OCI-LY3 (cell line): ENCODE data around the gene GFOD1.

Experiments used
- H2AFZ ChIP-seq: fragments of 200-600, 300-600 bp; shearing (Covaris generic); 2 replicates; pipeline ENCODE4 v1.6.0; 2014; ENCODE audit warnings: antibody characterized with exemption, low read depth, low read length
- H3K27ac ChIP-seq: fragments of 200-600, 300-600 bp; sonication (generic); 2 replicates; pipeline ENCODE4 v1.5.1; 2014; ENCODE audit warnings: mild to moderate bottlenecking, low read length, moderate library complexity, mixed read lengths
- H3K27me3 ChIP-seq: fragments of 200-600, 300-600 bp; sonication (generic); 2 replicates; pipeline ENCODE4 v1.6.1; 2014; ENCODE audit warnings: low read depth, low read length, mixed read lengths
- H3K36me3 ChIP-seq: fragments of 200-600, 300-600 bp; sonication (generic); replicated peaks from 2 replicates; pipeline ENCODE3; 2014; ENCODE audit warnings: low read depth, low read length, mixed read lengths
- H3K4me1 ChIP-seq: fragments of 300-600, 200-600 bp; sonication (generic); 2 replicates; pipeline ENCODE4 v1.6.1; 2014; ENCODE audit warnings: low read length, mixed read lengths
- H3K4me2 ChIP-seq: fragments of 200-600, 300-600 bp; sonication (generic); 2 replicates; pipeline ENCODE4 v1.6.1; 2014; ENCODE audit warnings: low read length, mixed read lengths
- H3K4me3 ChIP-seq: fragments of 300-600, 200-600 bp; sonication (generic); 2 replicates; pipeline ENCODE4 v1.5.1; 2014; ENCODE audit warnings: antibody characterized with exemption, mild to moderate bottlenecking, low read length, moderate library complexity
- H3K79me2 ChIP-seq: fragments of 300-600, 200-600 bp; shearing (Covaris generic); 2 replicates; pipeline ENCODE4 v1.6.1; 2014; ENCODE audit warnings: mild to moderate bottlenecking, low read length, mixed read lengths
- H3K9ac ChIP-seq: fragments of 300-600, 200-600 bp; shearing (Covaris generic); 2 replicates; pipeline ENCODE4 v1.6.0; 2014; ENCODE audit warnings: mild to moderate bottlenecking, low read length, moderate library complexity
- H3K9me3 ChIP-seq: fragments of 200-600, 300-600 bp; shearing (Covaris generic); 2 replicates; pipeline ENCODE4 v1.6.1; 2014; ENCODE audit warnings: low read length, mixed read lengths; ENCODE audit not compliant: insufficient read depth
- H4K20me1 ChIP-seq: fragments of 200-600, 300-600 bp; sonication (generic); 2 replicates; pipeline ENCODE4 v1.6.1; 2016; ENCODE audit warnings: low read length, mixed read lengths; ENCODE audit not compliant: insufficient read depth
- EZH2phosphoT487 ChIP-seq: fragments of 200-600 bp; shearing (Covaris generic); IDR thresholded peaks from 2 replicates; pipeline ENCODE4 v1.6.1; 2018; ENCODE audit warnings: antibody characterized with exemption, mixed run types, low read depth
- TF ChIP-seq, protein P1 (sequence below): fragments of 200-600, 300-600 bp; sonication (generic); IDR thresholded peaks from 2 replicates; pipeline ENCODE4 v1.5.1; 2014; ENCODE audit warnings: antibody characterized with exemption, low read length, low read depth

Gene GFOD1

DNA sequence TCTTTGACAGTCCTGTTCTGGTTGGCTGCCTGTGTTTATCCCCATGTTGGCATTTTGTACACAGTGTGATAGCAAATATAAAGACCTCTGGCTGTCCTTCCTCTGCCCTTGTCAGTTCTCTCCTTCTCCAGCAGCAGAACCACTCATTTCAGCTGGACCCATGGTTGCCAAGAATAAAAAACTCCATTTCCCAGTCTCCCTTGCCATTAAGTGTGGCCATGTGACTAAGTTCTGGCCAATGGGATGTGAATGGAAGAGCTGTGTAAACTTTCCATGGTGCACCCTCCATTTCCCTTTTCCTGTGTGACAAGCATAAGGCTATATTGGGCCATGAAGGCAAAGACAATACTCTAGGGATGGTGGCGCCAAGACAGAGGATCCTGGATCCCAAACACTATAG lies 80.6 kb downstream of the GFOD1 start:
- Histone ChIP-seq H3K36me3 (no peaks in the 10 kb centered on the region), H2AFZ (no peak overlapping the region), H3K9ac (no peak overlapping the region), H3K4me1 (no peaks in the 10 kb centered on the region), H3K79me2 (no peaks in the 10 kb centered on the region), H4K20me1 (no peaks in the 10 kb centered on the region), H3K27me3 (no peaks in the 10 kb centered on the region), H3K27ac (no peak overlapping the region), H3K4me3 (no peak overlapping the region), H3K9me3 (no peaks in the 10 kb centered on the region), H3K4me2 (no peak overlapping the region)
- TF ChIP-seq, protein P1, sequence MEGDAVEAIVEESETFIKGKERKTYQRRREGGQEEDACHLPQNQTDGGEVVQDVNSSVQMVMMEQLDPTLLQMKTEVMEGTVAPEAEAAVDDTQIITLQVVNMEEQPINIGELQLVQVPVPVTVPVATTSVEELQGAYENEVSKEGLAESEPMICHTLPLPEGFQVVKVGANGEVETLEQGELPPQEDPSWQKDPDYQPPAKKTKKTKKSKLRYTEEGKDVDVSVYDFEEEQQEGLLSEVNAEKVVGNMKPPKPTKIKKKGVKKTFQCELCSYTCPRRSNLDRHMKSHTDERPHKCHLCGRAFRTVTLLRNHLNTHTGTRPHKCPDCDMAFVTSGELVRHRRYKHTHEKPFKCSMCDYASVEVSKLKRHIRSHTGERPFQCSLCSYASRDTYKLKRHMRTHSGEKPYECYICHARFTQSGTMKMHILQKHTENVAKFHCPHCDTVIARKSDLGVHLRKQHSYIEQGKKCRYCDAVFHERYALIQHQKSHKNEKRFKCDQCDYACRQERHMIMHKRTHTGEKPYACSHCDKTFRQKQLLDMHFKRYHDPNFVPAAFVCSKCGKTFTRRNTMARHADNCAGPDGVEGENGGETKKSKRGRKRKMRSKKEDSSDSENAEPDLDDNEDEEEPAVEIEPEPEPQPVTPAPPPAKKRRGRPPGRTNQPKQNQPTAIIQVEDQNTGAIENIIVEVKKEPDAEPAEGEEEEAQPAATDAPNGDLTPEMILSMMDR = no peak
- no peak for TF ChIP-seq EZH2phosphoT487

DNA sequence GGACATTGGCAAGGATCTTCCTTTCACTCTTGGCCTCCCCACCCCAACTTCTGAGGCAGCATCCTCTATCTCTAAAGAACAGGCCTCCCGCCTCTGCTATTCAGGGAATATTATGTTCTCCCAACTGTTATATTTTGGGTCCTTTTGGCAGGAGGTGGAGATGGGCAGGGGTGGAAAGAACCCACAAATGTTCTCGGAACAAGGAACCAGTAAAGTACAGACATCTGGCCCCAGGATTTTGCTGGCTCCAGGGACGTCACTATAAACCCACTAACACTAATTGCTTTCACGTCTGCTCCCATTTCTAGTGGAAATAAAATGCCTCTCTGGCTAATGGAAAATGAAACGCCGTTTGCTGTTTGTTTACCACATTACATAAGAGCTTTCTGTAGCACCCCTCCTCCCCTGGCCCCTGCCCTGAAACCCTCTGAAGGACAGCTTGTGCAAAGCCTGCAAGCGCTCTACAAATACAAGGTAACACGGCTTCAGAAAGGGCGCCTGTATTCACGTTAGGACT lies 81.4 kb downstream of the GFOD1 start:
- Histone ChIP-seq H3K36me3 (no peaks in the 10 kb centered on the region), H3K4me3 (no peak overlapping the region), H2AFZ (no peak overlapping the region), H3K79me2 (no peaks in the 10 kb centered on the region), H3K27ac (no peak overlapping the region), H3K9ac (no peak overlapping the region), H3K4me1 (no peaks in the 10 kb centered on the region), H3K4me2 (no peak overlapping the region), H4K20me1 (no peaks in the 10 kb centered on the region), H3K9me3 (no peaks in the 10 kb centered on the region), H3K27me3 (no peaks in the 10 kb centered on the region)
- no peak for TF ChIP-seq EZH2phosphoT487
- TF ChIP-seq, protein P1 = no peak

GRCh38 chr6:13404892-13405254 lies 82.5 kb downstream of the GFOD1 start:
- Histone ChIP-seq H3K9ac (no peak overlapping the region), H3K9me3 (no peaks in the 10 kb centered on the region), H2AFZ (no peak overlapping the region), H3K79me2 (no peaks in the 10 kb centered on the region), H3K4me3 (no peak overlapping the region), H3K4me1 (no peaks in the 10 kb centered on the region), H3K4me2 (no peak overlapping the region), H3K27ac (no peak overlapping the region), H4K20me1 (no peaks in the 10 kb centered on the region), H3K27me3 (no peaks in the 10 kb centered on the region), H3K36me3 (no peaks in the 10 kb centered on the region)
- no peak for TF ChIP-seq EZH2phosphoT487
- TF ChIP-seq, protein P1 = no peak

DNA sequence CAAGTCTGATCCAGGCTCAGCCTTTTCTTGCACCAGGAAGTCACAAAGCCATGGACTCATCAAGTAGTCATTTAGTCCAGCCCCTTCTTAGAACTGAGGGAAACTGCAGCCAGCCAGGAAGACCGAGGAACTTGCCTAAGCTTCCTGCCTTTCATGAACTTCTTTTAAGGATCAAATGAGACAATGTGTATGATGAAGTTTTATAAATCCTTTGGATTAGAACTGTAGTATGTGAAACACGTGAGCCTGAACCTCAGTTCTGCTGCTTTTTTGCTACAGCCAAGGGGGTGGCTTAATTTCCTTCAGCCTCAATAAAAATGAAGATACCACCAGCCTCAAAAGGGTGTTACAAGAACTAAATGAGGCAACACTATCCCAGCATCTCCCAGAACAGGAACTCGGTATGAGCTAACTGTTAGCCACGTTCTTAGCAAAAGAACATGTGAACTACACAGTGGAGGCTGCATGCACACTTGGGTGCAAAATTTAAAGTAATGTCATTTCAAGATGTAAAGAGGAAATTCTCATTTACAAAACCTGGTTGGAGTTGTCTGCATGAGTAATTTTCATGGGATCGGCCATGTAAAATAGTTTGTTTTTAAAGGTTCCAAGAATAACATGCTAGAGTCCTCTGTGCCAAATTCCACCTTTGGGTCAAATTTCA lies 83.0 kb downstream of the GFOD1 start:
- H3K4me3 ChIP-seq = no peak overlapping the region
- H3K4me2 ChIP-seq = no peak overlapping the region
- H4K20me1 ChIP-seq = no peaks in the 10 kb centered on the region
- no peak overlapping the region for H2AFZ ChIP-seq
- TF ChIP-seq EZH2phosphoT487 = no peak
- TF ChIP-seq, protein P1 = no peak
- no peak overlapping the region for H3K9ac ChIP-seq
- H3K4me1 ChIP-seq = no peaks in the 10 kb centered on the region
- H3K36me3 ChIP-seq = no peaks in the 10 kb centered on the region
- H3K9me3 ChIP-seq = no peaks in the 10 kb centered on the region
- no peaks in the 10 kb centered on the region for H3K27me3 ChIP-seq
- H3K79me2 ChIP-seq = no peaks in the 10 kb centered on the region
- H3K27ac ChIP-seq = no peak overlapping the region
